ENCODE data around the gene CSF3. TPM values are rescaled to one million over a fixed set of nuclear protein-coding genes. Genes with fewer than 3 reads are reported as not detected.

The CSF3 gene
- total and polyA plus RNA-seq, 2 of the 13 experiments (the other 11 are each of a cell fraction or from before 2014, with no cell fraction given), result 0.09 TPM; not detected in 1

GRCh38 chr17:39980351-39981206 is 34.7 kb upstream of the CSF3 start, which contains the start of gene PSMD3 (continued):
- TF ChIP-seq SMYD3 (CRISPR knock-in tag; IDR thresholded peaks at IDR 0.05) (0 out of 2 replicates have a peak, but pooled peaks have one; percentile 3), ZNF34 (CRISPR knock-in tag; IDR thresholded peaks at IDR 0.05; ENCODE audit: borderline replicate concordance) (peak; percentile 76; the same call in 1 of the 2 replicates), ZNF235 (CRISPR knock-in tag; IDR thresholded peaks at IDR 0.05; ENCODE audit: borderline replicate concordance) (peak; percentile 98), RNF2 (conservative IDR thresholded peaks at IDR 0.05; ENCODE audit: low read depth) (peak; percentile 96), CEBPB (IDR thresholded peaks at IDR 0.05; ENCODE audit: borderline replicate concordance, low read depth, low read length) (no peak), ZBTB44 (CRISPR knock-in tag; IDR thresholded peaks at IDR 0.05) (peak; percentile 96), ZNF382 (CRISPR knock-in tag; IDR thresholded peaks at IDR 0.05; ENCODE audit: borderline replicate concordance) (no peak), ZNF670 (CRISPR knock-in tag; IDR thresholded peaks at IDR 0.05; ENCODE audit: borderline replicate concordance) (peak; percentile 93), ZNF362 (CRISPR knock-in tag; IDR thresholded peaks at IDR 0.05; ENCODE audit: borderline replicate concordance) (peak; percentile 24; the same call in 1 of the 2 replicates), ZNF7 (CRISPR knock-in tag; IDR thresholded peaks at IDR 0.05) (peak; percentile 63), ZNF644 (CRISPR knock-in tag; IDR thresholded peaks at IDR 0.05; ENCODE audit: low read depth) (no peak), THRA (CRISPR knock-in tag; IDR thresholded peaks at IDR 0.05; ENCODE audit: borderline replicate concordance) (peak; percentile 92), ZNF883 (CRISPR knock-in tag; IDR thresholded peaks at IDR 0.05; ENCODE audit: not compliant biosample characterization) (peak; percentile 95), HNRNPLL (IDR thresholded peaks at IDR 0.05; ENCODE audit: low read depth, low read length, poor library complexity, severe bottlenecking) (peak; percentile 91), FLYWCH1 (CRISPR knock-in tag; IDR thresholded peaks at IDR 0.05) (0 out of 2 replicates have a peak, but pooled peaks have one; percentile 49), BRF2 (CRISPR knock-in tag; IDR thresholded peaks at IDR 0.05) (peak; percentile 95), ZNF615 (CRISPR knock-in tag; IDR thresholded peaks at IDR 0.05; ENCODE audit: borderline replicate concordance) (peak; percentile 89), ZFP36L2 (CRISPR knock-in tag; IDR thresholded peaks at IDR 0.05) (peak; percentile 89; the same call in 1 of the 2 replicates), PRMT3 (CRISPR knock-in tag; IDR thresholded peaks at IDR 0.05; ENCODE audit: borderline replicate concordance, low read depth) (no peak), SYNCRIP (IDR thresholded peaks at IDR 0.05; ENCODE audit: insufficient read depth, low read depth, low read length) (no peak), IRF9 (CRISPR knock-in tag; IDR thresholded peaks at IDR 0.05; ENCODE audit: borderline replicate concordance) (peak; percentile 87)

All from HepG2 (cell line).